Lower lobe of right lung (tissue), 1 donor: ENCODE results near the gene MYH7. TPM values are rescaled to one million over a fixed set of nuclear protein-coding genes. Genes with fewer than 3 reads are reported as not detected.

Experiments used
- microRNA-seq: library from miRNA; unstranded; fragments of <30 nt; microRNA quantifications from one replicate; pipeline ENCODE4 v1.2.0, GENCODE V29; 2020; ENCODE audit warnings: borderline number of aligned reads
- total RNA-seq: library from RNA; stranded (reverse); fragmentation: NEBNext Ultra II Directional; extraction: Animal tissue kit (Norgen Biotek cat#: 25700); gene quantifications from one replicate; pipeline ENCODE4 v1.2.1, GENCODE V29; 2021
- donor health status: DM: no; HTN: yes; CAD: no; lungs with severe emphysema.

The MYH7 gene
- total RNA-seq, 1 donor from 2014 or later, result 0.09 TPM

Small RNA genes within 50 kb of the gene (microRNA-seq; reads per million reads assigned to microRNA genes)
- gene MIR208A (8.0 reads per million, percentile 10 among the genes with 10 or more reads in this experiment), gene MIR208B (161 reads per million, percentile 60 among the genes with 10 or more reads in this experiment)

Other genes with a start within 250 kb of the MYH7 start
- not detected for gene RNF212B, start 197.7 kb downstream of the MYH7 start, total RNA-seq
- 12.4 TPM for gene HOMEZ, start 149.5 kb downstream of the MYH7 start, total RNA-seq
- 16.9 TPM for gene PPP1R3E, start 132.8 kb downstream of the MYH7 start, total RNA-seq
- gene BCL2L2, start 128.8 kb downstream of the MYH7 start, total RNA-seq, result 43.9 TPM
- 122 TPM for gene PABPN1, start 114.2 kb downstream of the MYH7 start, total RNA-seq
- gene SLC22A17, start 82.8 kb downstream of the MYH7 start, total RNA-seq, result 10.6 TPM
- gene EFS, start 70.5 kb downstream of the MYH7 start, total RNA-seq, result 11.5 TPM
- not detected for gene IL25, start 62.9 kb downstream of the MYH7 start, total RNA-seq
- gene CMTM5, start 58.6 kb downstream of the MYH7 start, total RNA-seq, result 1.4 TPM
- gene MYH6, start 27.4 kb downstream of the MYH7 start, total RNA-seq, result 0.62 TPM
- 33.3 TPM for gene NGDN, start 34.0 kb upstream of the MYH7 start, total RNA-seq
- 5.1 TPM for gene ZFHX2, start 116.1 kb upstream of the MYH7 start, total RNA-seq
- gene THTPA, start 120.6 kb upstream of the MYH7 start, total RNA-seq, result 19.1 TPM
- 146 TPM for gene AP1G2, start 132.1 kb upstream of the MYH7 start, total RNA-seq
- gene JPH4, start 143.1 kb upstream of the MYH7 start, total RNA-seq, result 5.1 TPM
- 1.2 TPM for gene DHRS2, start 200.7 kb upstream of the MYH7 start, total RNA-seq